ENCODE measurements around the gene IFI35.

The IFI35 gene

GRCh38 chr17:43024407-43025289 is 18.1 kb downstream of the IFI35 start, which contains the start of gene RND2 (continued):
- TF ChIP-seq ZNF518A (tag by site-specific recombination; conservative IDR thresholded peaks at IDR 0.05; ENCODE audit: low read depth) (0 out of 2 replicates have a peak, but pooled peaks have one; percentile 26), OVOL3 (tag by site-specific recombination; IDR thresholded peaks at IDR 0.05) (0 out of 2 replicates have a peak, but pooled peaks have one; percentile 41), ZNF548 (tag by site-specific recombination; IDR thresholded peaks at IDR 0.05) (no peak), GLIS2 (tag by site-specific recombination; IDR thresholded peaks at IDR 0.05) (peak; percentile 99), PRDM6 (tag by site-specific recombination; IDR thresholded peaks at IDR 0.05) (no peak), ZNF266 (tag by site-specific recombination; IDR thresholded peaks at IDR 0.05; ENCODE audit: low read depth) (no peak), ZSCAN18 (tag by site-specific recombination; IDR thresholded peaks at IDR 0.05) (no peak), ZNF350 (tag by site-specific recombination; IDR thresholded peaks at IDR 0.05) (no peak), ZFP37 (tag by site-specific recombination; IDR thresholded peaks at IDR 0.05) (peak; percentile 67; the same call in 1 of the 2 replicates), ZNF704 (tag by site-specific recombination; IDR thresholded peaks at IDR 0.05) (no peak), ZNF37A (tag by site-specific recombination; IDR thresholded peaks at IDR 0.05) (no peak), HOXC10 (CRISPR knock-in tag; IDR thresholded peaks at IDR 0.05) (no peak), KLF7 (tag by site-specific recombination; IDR thresholded peaks at IDR 0.05; ENCODE audit: borderline replicate concordance) (no peak; the same call in 1 of the 2 replicates), ZBTB8A (tag by site-specific recombination; IDR thresholded peaks at IDR 0.05) (0 out of 2 replicates have a peak, but pooled peaks have one; percentile 25), ZBTB20 (tag by site-specific recombination; IDR thresholded peaks at IDR 0.05) (no peak), SP3 (tag by site-specific recombination; IDR thresholded peaks at IDR 0.05) (peak; percentile 85), ZNF521 (tag by site-specific recombination; IDR thresholded peaks at IDR 0.05) (no peak), ZNF692 (tag by site-specific recombination; IDR thresholded peaks at IDR 0.05) (peak; percentile 35; the same call in 1 of the 2 replicates)
- TF ChIP-seq, protein P1, sequence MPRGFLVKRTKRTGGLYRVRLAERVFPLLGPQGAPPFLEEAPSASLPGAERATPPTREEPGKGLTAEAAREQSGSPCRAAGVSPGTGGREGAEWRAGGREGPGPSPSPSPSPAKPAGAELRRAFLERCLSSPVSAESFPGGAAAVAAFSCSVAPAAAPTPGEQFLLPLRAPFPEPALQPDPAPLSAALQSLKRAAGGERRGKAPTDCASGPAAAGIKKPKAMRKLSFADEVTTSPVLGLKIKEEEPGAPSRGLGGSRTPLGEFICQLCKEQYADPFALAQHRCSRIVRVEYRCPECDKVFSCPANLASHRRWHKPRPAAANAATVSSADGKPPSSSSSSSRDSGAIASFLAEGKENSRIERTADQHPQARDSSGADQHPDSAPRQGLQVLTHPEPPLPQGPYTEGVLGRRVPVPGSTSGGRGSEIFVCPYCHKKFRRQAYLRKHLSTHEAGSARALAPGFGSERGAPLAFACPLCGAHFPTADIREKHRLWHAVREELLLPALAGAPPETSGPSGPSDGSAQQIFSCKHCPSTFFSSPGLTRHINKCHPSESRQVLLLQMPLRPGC (tag by site-specific recombination; IDR thresholded peaks at IDR 0.05) = 0 out of 2 replicates have a peak, but pooled peaks have one; percentile 24
- TF ChIP-seq, protein P2, sequence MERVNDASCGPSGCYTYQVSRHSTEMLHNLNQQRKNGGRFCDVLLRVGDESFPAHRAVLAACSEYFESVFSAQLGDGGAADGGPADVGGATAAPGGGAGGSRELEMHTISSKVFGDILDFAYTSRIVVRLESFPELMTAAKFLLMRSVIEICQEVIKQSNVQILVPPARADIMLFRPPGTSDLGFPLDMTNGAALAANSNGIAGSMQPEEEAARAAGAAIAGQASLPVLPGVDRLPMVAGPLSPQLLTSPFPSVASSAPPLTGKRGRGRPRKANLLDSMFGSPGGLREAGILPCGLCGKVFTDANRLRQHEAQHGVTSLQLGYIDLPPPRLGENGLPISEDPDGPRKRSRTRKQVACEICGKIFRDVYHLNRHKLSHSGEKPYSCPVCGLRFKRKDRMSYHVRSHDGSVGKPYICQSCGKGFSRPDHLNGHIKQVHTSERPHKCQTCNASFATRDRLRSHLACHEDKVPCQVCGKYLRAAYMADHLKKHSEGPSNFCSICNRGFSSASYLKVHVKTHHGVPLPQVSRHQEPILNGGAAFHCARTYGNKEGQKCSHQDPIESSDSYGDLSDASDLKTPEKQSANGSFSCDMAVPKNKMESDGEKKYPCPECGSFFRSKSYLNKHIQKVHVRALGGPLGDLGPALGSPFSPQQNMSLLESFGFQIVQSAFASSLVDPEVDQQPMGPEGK (tag by site-specific recombination; IDR thresholded peaks at IDR 0.05) = peak; percentile 96
- TF ChIP-seq, protein P3, sequence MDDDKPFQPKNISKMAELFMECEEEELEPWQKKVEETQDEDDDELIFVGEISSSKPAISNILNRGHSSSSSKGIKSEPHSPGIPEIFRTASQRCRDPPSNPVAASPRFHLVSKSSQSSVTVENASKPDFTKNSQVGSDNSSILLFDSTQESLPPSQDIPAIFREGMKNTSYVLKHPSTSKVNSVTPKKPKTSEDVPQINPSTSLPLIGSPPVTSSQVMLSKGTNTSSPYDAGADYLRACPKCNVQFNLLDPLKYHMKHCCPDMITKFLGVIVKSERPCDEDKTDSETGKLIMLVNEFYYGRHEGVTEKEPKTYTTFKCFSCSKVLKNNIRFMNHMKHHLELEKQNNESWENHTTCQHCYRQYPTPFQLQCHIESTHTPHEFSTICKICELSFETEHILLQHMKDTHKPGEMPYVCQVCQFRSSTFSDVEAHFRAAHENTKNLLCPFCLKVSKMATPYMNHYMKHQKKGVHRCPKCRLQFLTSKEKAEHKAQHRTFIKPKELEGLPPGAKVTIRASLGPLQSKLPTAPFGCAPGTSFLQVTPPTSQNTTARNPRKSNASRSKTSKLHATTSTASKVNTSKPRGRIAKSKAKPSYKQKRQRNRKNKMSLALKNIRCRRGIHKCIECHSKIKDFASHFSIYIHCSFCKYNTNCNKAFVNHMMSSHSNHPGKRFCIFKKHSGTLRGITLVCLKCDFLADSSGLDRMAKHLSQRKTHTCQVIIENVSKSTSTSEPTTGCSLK (tag by site-specific recombination; IDR thresholded peaks at IDR 0.05) = no peak

All from HEK293 (cell line).